CD4-positive, alpha-beta T cell (primary cell): ENCODE measurements around the gene FOCAD. TPM values are rescaled to one million over a fixed set of nuclear protein-coding genes. Genes with fewer than 3 reads are reported as not detected.

Experiments used
- ATAC-seq: fragments of 200-7000 bp; cut with Tn5 transposase; one replicate; pipeline ENCODE4 v1.10.0; 2022; ENCODE audit warnings: mild to moderate bottlenecking; ENCODE audit not compliant: poor library complexity
- CTCF ChIA-PET: fragments of 350-600 bp; sonication (Branson Sonifier 250); formaldehyde crosslinking; loops from one replicate; lab custom pipeline; 2021; ENCODE audit warnings: antibody characterized with exemption, inconsistent platforms; lab: Charles Lee
- POLR2A ChIA-PET: fragments of 350-600 bp; sonication (Branson Sonifier 250); formaldehyde crosslinking; loops from one replicate; lab custom pipeline; 2021; ENCODE audit warnings: antibody characterized with exemption, inconsistent platforms; lab: Charles Lee
- DNase-seq, 14 experiments: peaks; one replicate each; pipeline ENCODE4 v3.0.0-alpha.2; 2013 to 2020; ENCODE audit warnings: mixed read lengths in 2 of 14
- H3K27ac ChIP-seq, 2 donors: one replicate each; pipeline versions ENCODE4 v1.5.1 to v1.7.0; 2013; ENCODE audit warnings: low read length in 2 of 2, low read depth in 1 of 2, mild to moderate bottlenecking in 1 of 2
- H3K27me3 ChIP-seq, 2 experiments: 1 replicate in 1 of 2; 2 replicates in 1 of 2; pipeline versions ENCODE4 v1.6.1 to v1.7.0; 2013; ENCODE audit warnings: low read length in 2 of 2, control low read depth in 1 of 2, mild to moderate bottlenecking in 1 of 2, moderate library complexity in 1 of 2; ENCODE audit not compliant: insufficient read depth in 2 of 2, control insufficient read depth in 1 of 2
- H3K36me3 ChIP-seq: one replicate; pipeline ENCODE4 v1.6.1; 2013; ENCODE audit warnings: low read length, control low read depth; ENCODE audit not compliant: insufficient read depth
- H3K4me1 ChIP-seq: one replicate; pipeline ENCODE4 v1.6.1; 2013; ENCODE audit warnings: low read length, control low read depth; ENCODE audit not compliant: insufficient read depth
- H3K4me3 ChIP-seq: one replicate; pipeline ENCODE4 v1.5.1; 2013; ENCODE audit warnings: mild to moderate bottlenecking, low read length, moderate library complexity
- H3K9me3 ChIP-seq, 2 experiments: 1 replicate in 1 of 2; 2 replicates in 1 of 2; pipeline versions ENCODE4 v1.6.1 to v1.7.0; 2013; ENCODE audit warnings: low read length in 2 of 2, mild to moderate bottlenecking in 2 of 2, control low read depth in 1 of 2, moderate library complexity in 1 of 2; ENCODE audit not compliant: control insufficient read depth in 1 of 2, insufficient read depth in 1 of 2
- H3K27ac Mint-ChIP-seq: one replicate; pipeline ENCODE4 v1.8.0; 2020; ENCODE audit warnings: mixed read lengths
- H3K27me3 Mint-ChIP-seq: one replicate; pipeline ENCODE4 v1.8.0; 2021; ENCODE audit warnings: mixed read lengths
- H3K36me3 Mint-ChIP-seq: one replicate; pipeline ENCODE4 v1.8.0; 2021; ENCODE audit warnings: low read depth, mixed read lengths
- H3K4me1 Mint-ChIP-seq: one replicate; pipeline ENCODE4 v1.8.0; 2021; ENCODE audit warnings: low read depth, mixed read lengths
- H3K4me3 Mint-ChIP-seq: one replicate; pipeline ENCODE4 v1.8.0; 2020; ENCODE audit warnings: mild to moderate bottlenecking, mixed read lengths
- H3K9me3 Mint-ChIP-seq: one replicate; pipeline ENCODE4 v1.8.0; 2020; ENCODE audit warnings: mixed read lengths
- CTCF ChIP-seq: fragments of 200-600 bp; IDR thresholded peaks from one replicate; pipeline ENCODE4 v1.8.0; 2022; ENCODE audit warnings: antibody characterized with exemption, mild to moderate bottlenecking
- intact Hi-C, 2 experiments: fragments of 100-400 bp; cut with DNase I in 1 of 2; cut with micrococcal nuclease in 1 of 2; formaldehyde crosslinking; loops; one replicate each; pipeline versions ENCODE4 v1.15.1 to v1.9.0; 2023 to 2025; cut with DNase I, micrococcal nuclease
- total RNA-seq, 174 experiments: library from RNA in 2 of 174; stranded (reverse) in 2 of 174; gene quantifications; one replicate each; pipeline ENCODE4 v1.2.3 and lab custom pipeline; 2021 to 2026

FOCAD gene
- total RNA-seq, 2 experiments from 2014 or later = 12.4 to 14.1 TPM

DNA sequence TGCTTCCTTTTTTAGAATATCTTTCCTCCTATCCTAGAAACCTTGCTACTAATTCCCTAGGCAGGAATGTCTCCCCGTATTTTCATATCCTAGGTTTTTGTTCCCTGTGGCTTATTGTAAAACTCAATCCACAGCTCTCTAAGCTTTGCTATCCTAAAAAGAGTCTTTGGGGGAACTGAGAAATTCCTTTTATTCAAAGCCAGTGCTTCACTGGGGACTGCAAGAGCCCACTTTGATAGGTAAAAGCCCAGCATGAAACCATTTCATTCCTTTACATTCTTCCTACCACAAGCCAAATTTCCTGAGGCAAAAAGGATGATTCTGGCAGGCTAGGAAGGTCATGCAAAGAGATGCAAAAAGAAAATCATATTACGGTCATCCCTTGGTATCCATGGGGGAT lies 353.2 kb downstream of the FOCAD start:
- Mint-ChIP-seq H3K9me3 (no peaks in the 10 kb centered on the region), H3K27me3 (no peaks in the 10 kb centered on the region), H3K4me3 (no peak overlapping the region), H3K27ac (no peak overlapping the region), H3K4me1 (peaks cover 22% of the 10 kb centered on the region), H3K36me3 (no peaks in the 10 kb centered on the region)
- ChIA-PET POLR2A (no interaction called here), CTCF (no interaction called here)
- DNase-seq (no peak), ATAC-seq (no peak)
- TF ChIP-seq CTCF = no peak
- H3K4me1 ChIP-seq = peaks cover 13% of the 10 kb centered on the region
- H3K36me3 ChIP-seq = no peaks in the 10 kb centered on the region
- intact Hi-C loops = no loop called here
- H3K27me3 ChIP-seq = no peaks in the 10 kb centered on the region
- H3K4me3 ChIP-seq = no peak overlapping the region
- no peaks in the 10 kb centered on the region for H3K9me3 ChIP-seq
- no peak overlapping the region for H3K27ac ChIP-seq

- Mint-ChIP-seq H3K4me3 (no peak overlapping the region), H3K9me3 (no peaks in the 10 kb centered on the region), H3K27me3 (no peaks in the 10 kb centered on the region), H3K36me3 (no peaks in the 10 kb centered on the region), H3K4me1 (peaks cover 8% of the 10 kb centered on the region), H3K27ac (no peak overlapping the region)
- TF ChIP-seq CTCF = no peak
- H3K4me3 ChIP-seq = no peak overlapping the region
- peak in 1 of 14 experiments; percentile 20 for DNase-seq
- H3K9me3 ChIP-seq = no peaks in the 10 kb centered on the region
- peaks cover 5% of the 10 kb centered on the region for H3K4me1 ChIP-seq
- H3K27me3 ChIP-seq = no peaks in the 10 kb centered on the region
- ChIA-PET POLR2A (interaction anchor here (0.7 to 1.3 kb wide), 4 partner anchors 8 to 417 kb away, joined by 3 to 6 read pairs (median 4); partner anchors contain the start of genes HACD4 and MLLT3), CTCF (no interaction called here)
- no peak for ATAC-seq
- H3K36me3 ChIP-seq = no peaks in the 10 kb centered on the region
- no peak overlapping the region for H3K27ac ChIP-seq
- intact Hi-C loops = no loop called here
Observed at GRCh38 chr9:21039302-21039701, 355.2 kb downstream of the FOCAD start.

GRCh38 chr9:21042466-21042865 lies 358.4 kb downstream of the FOCAD start:
- ATAC-seq (no peak), DNase-seq (no peak)
- Histone ChIP-seq H3K36me3 (no peaks in the 10 kb centered on the region), H3K27me3 (no peaks in the 10 kb centered on the region), H3K4me3 (no peak overlapping the region), H3K4me1 (peaks cover 5% of the 10 kb centered on the region), H3K27ac (no peak overlapping the region), H3K9me3 (no peaks in the 10 kb centered on the region)
- ChIA-PET CTCF (no interaction called here), POLR2A (no interaction called here)
- no peak overlapping the region for H3K4me3 Mint-ChIP-seq
- H3K27ac Mint-ChIP-seq = no peak overlapping the region
- H3K27me3 Mint-ChIP-seq = no peaks in the 10 kb centered on the region
- H3K36me3 Mint-ChIP-seq = no peaks in the 10 kb centered on the region
- no peak for TF ChIP-seq CTCF
- no peaks in the 10 kb centered on the region for H3K9me3 Mint-ChIP-seq
- intact Hi-C loops = no loop called here
- peaks cover 8% of the 10 kb centered on the region for H3K4me1 Mint-ChIP-seq
